Muscle of arm (tissue), 14 donors: ENCODE data around the gene OR2F2. TPM values are rescaled to one million over a fixed set of nuclear protein-coding genes. Genes with fewer than 3 reads are reported as not detected.

ENCODE experiments used
- DNase-seq: peaks from one replicate; pipeline ENCODE4 v3.0.0-alpha.2; 2013
- long read RNA-seq, 11 donors: transcript quantifications; one replicate each; lab custom pipeline, GENCODE V29; 2026
- polyA plus RNA-seq, 12 donors: library from polyadenylated mRNA; unstranded; fragments of 120-200 nt; gene quantifications; one replicate each; pipeline ENCODE4 v1.2.1, GENCODE V29; 2013; ENCODE audit not compliant: insufficient read length in 12 of 12

Gene OR2F2, protein sequence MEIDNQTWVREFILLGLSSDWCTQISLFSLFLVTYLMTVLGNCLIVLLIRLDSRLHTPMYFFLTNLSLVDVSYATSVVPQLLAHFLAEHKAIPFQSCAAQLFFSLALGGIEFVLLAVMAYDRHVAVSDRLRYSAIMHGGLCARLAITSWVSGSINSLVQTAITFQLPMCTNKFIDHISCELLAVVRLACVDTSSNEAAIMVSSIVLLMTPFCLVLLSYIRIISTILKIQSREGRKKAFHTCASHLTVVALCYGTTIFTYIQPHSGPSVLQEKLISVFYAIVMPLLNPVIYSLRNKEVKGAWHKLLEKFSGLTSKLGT
- polyA plus RNA-seq: not detected
- long read RNA-seq, donor 1: 0 reads
- long read RNA-seq, donor 2: 0 reads
- long read RNA-seq, donor 3: 0 reads
- long read RNA-seq, donor 4: 0 reads
- long read RNA-seq, donor 5: 0 reads
- long read RNA-seq, donor 6: 0 reads
- long read RNA-seq, donor 7: 0 reads
- long read RNA-seq, donor 8: 0 reads
- long read RNA-seq, donor 9: 0 reads
- long read RNA-seq, donor 10: 0 reads
- long read RNA-seq, donor 11: 0 reads

GRCh38 chr7:143934526-143935325 lies at the start of gene OR2F2:
TSS of gene OR2F2 (plus strand) at chr7:143935233. CDS start at chr7:143935233, 0 bp downstream.
- peak; percentile 23 for DNase-seq

GRCh38 chr7:143885951-143886350 lies 49.1 kb upstream of the OR2F2 start:
- DNase-seq: no peak

GRCh38 chr7:143886826-143887477 lies 48.1 kb upstream of the OR2F2 start:
- no peak for DNase-seq

DNA sequence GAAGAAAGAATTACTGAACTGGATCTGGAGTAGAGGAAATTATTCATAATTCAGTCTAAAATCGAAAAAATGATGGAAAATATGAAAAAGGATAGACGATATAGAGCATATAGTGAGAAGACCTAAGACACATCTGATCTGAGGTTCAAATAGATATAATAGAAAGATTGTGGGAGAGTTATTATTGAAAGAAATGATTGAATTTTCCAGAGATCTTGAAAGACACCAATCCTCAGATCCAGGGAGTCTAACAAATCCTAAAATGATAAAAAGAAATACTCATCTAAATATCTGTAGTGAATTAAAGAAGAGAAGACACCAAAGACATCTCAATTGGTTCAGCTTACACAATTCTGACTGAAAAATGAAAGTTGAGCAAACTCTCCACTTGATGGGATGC lies 46.0 kb upstream of the OR2F2 start:
- DNase-seq: no peak

DNA sequence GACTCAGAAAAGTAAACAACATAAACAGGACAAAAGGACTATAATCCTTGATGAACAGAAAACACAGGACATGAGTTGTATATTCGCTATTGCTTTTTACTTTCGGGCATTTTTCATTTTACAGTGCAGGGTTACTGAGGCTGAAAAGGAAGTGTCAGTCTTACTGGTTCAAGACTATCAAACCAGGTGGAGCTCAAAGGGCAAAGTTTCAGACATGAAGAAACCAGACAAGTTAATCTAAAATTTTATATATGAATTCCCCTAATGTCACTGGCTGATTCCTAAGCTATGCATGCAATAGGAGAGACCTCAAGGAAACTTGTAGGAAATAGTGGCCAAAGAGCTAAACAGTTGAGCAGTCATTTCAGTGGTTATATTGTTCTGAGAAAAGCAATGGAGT lies 44.5 kb upstream of the OR2F2 start:
- DNase-seq: no peak

- DNase-seq: no peak
These were observed 43.6 kb upstream of the OR2F2 start for GRCh38 chr7:143891457-143891856.

DNA sequence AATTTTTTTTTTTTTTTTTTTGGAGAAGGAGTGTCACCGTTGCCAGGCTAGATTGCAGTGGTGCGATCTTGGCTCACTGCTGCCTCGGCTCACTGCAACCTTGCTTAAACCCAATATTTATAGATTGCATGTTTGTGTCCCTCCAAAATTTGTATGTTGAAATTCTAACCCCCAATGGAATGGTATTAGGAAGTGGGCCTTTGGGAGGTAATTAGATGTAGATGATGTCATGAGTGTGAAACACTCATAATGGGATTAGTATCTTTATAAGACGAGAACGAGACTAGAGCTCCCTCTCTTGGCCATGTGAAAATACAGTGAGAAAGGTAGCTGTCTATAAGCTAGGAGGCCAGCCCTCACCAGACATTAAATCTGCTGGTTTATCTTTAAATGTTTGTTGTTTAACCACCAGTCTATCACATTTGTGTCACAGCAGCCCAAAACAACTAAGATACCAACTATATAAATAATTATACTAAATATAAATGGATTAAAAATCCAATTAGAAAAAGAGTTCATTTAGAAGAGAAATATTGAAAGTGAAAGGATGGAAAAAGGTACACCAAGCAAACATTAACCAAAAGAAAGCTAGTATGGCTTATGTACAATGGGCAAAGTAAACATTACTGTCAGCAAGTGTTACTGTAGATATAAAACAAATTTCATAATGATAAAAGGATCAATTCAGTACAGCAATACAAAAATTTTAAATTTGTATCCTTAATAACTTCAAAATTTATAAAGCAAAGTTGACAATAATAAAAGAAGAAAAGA lies 42.3 kb upstream of the OR2F2 start:
- no peak for DNase-seq

GRCh38 chr7:143896667-143897066 lies 38.4 kb upstream of the OR2F2 start:
- DNase-seq: no peak

GRCh38 chr7:143898810-143899209 lies 36.2 kb upstream of the OR2F2 start:
- DNase-seq: no peak

DNA sequence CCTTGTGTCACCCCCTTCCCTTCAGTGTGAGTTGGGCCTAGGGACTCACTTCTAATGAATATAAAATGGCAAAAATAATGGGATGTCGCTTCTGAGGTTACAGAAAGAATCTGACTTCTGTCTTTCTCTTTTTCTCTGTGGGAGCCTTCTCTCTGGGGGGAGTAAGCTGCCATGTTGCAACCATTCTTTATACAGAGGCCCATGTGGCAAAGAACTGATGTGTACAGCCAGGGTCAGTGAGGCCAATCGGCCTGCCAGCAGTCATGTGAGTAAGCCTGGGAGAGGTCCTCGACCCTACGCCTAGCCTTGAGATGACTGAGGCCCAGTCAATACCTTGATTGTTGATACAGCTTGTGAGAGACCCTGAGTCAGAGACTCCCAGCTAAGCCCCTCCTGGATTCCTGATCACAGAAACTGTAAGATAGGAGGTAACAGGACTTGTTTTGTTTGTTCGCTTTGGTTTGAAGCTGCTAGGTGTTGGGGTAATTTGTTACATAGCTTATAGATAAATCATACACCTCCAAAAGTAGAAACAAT lies 34.7 kb upstream of the OR2F2 start:
- DNase-seq: no peak

DNA sequence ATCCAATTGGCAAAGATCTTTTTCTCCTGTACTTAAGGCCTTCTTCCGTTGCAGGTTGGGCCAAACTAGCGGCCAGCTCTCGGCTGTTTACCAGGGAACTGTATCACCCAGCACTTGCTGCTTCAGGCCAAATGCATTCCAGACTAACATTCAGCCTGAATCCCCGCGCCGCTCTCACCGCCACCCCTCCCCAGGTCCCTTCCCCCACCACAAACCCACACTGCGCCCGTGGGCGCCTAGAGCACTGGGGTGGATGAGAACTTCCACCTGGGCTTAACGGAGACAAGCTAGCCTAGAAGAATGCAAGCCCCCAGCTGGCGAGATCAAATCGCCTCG lies 33.7 kb upstream of the OR2F2 start:
- DNase-seq: peak; percentile 65

GRCh38 chr7:143901668-143902331 lies 33.2 kb upstream of the OR2F2 start, which contains the start of gene TCAF1:
TSS of gene TCAF1 (minus strand) at chr7:143902176. CDS start at chr7:143876608, 25,568 bp downstream.
- DNase-seq: peak; percentile 96

DNA sequence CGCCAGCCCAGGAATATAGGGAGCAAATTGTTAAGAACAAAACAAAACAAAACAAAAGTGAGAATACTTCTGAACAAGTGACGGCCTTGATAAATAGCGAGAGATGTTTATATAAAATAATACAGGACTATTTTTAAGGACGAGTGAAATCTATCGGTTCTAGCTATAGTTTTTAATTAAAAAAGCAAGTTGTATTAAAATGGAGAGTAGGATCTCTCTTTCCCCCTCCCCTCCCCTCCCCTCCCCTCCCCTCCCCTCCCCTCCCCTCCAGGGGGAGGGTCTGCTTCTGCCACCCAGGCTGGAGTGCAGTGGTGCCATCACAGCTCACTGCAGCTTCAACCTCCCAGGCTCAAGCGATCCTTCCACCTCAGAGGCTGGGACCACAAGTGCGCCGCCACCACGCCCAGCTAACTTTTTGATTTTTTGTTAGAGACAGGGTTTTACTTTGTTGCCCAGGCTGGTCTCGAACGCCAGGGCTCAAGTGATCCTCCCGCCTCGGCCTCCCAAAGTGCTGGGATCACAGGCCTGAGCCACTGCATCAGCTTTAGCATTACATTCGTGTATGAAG lies 32.6 kb upstream of the OR2F2 start:
- DNase-seq: no peak

DNA sequence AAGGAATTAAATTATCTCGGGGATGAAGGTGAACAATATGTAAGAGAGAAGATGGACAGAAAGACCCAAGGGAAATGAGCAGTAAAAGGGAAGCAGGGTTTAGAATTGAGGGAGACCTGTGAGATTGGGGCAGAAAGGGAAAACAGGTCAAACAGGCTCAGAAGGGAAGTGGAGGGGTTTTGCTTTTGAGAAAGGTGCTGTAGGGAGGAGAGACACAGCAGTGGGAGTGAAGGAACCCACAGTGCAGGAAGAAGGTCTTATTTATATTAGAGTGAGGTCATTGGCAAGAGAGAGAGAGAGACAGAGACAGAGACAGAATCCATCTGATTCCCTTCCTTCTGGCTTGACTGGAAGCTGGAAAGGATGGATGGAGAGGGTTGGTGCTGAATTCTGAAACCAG lies 29.5 kb upstream of the OR2F2 start:
- DNase-seq: no peak

GRCh38 chr7:143906151-143906550 lies 28.9 kb upstream of the OR2F2 start:
- no peak for DNase-seq

- DNase-seq: no peak
These were observed 28.1 kb upstream of the OR2F2 start for GRCh38 chr7:143906895-143907294.

DNA sequence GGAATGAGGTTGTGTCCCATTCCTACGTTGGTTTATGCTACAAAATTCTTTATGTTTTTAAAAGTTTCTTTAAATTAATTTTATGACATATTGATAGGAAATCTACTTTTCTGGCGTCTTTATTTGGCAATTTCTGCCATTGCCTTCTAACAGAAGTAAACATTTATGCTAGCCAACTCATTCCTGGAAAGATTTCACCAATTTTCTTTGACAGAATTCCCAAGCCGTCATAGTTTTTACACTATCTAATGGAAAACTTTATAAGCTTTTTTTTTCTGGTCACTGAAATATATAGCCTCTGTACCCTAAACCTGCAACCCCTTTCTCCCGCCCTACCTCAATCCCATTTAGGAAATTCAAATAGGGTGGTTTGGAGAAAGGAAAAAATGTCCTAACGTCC lies 26.9 kb upstream of the OR2F2 start:
- DNase-seq: peak; percentile 58

DNA sequence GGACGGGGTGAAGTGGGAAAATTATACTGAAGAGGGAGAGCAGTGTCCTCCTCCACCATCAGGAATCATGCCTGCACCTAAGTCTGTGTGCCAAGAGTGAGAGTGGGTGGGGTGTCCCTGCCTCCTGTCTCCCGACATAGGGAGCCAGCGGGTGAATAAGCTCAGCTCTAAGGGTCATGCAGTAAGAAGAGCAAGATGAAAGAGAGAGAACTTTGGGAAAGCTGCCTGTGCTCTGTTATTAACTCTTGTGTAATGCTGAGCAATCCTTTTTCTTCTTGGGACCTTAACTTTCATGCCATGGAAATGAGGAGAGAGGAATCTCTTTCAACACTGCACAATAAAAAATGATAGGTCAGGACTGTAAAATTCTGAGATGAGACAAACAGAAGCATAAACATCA lies 25.2 kb upstream of the OR2F2 start:
- DNase-seq: no peak

DNA sequence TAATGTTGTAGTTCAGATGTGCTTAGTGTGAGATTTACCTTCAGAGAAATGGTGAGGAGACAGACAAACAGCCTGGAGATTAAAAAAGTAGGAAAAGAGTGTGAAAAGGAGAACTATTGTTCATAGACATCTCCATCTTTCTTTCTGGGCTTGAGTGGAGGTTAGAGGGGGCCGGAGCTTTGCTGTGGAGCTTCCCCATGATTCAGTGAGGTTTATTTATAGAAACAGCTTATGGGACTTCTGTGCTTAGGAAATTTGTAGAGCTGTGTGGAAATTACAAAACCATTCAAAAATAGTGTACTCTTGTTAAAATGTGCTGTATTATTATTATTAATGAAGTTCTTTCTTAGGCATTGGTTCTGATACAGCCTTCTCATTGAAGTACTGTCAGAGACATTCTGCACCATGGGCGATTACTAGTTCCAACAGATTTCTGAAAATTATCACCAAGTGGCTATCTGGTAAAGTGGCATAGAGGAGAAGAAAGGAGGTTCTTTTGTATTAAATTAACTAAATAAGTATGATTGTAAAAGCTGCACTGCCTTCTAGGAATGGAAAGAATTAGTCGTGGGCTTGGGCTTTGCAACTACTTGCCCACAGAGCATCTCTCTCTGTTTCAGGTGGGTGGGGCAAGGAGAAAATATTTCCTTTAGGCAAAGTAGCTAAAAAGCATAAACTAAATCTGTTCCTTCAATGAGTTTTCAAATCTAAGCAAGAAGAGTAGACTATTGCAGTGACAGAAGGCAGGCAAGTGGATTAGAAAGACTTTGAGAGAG lies 24.4 kb upstream of the OR2F2 start:
- DNase-seq: no peak
